NT2/D1 (cell line): ENCODE results near the gene NECTIN1.

ENCODE experiments used
- SUZ12 ChIP-seq: IDR thresholded peaks from 2 replicates; pipeline ENCODE4 v1.6.1; 2011; ENCODE audit not compliant: insufficient read length, insufficient read depth; ENCODE audit errors: extremely low read depth
- YY1 ChIP-seq: IDR thresholded peaks from 2 replicates; pipeline ENCODE4 v1.6.1; 2011; ENCODE audit not compliant: insufficient read length, insufficient read depth
- ZNF274 ChIP-seq: IDR thresholded peaks from 2 replicates; pipeline ENCODE4 v1.6.1; 2011; ENCODE audit warnings: mild to moderate bottlenecking, low read depth, low read length

DNA sequence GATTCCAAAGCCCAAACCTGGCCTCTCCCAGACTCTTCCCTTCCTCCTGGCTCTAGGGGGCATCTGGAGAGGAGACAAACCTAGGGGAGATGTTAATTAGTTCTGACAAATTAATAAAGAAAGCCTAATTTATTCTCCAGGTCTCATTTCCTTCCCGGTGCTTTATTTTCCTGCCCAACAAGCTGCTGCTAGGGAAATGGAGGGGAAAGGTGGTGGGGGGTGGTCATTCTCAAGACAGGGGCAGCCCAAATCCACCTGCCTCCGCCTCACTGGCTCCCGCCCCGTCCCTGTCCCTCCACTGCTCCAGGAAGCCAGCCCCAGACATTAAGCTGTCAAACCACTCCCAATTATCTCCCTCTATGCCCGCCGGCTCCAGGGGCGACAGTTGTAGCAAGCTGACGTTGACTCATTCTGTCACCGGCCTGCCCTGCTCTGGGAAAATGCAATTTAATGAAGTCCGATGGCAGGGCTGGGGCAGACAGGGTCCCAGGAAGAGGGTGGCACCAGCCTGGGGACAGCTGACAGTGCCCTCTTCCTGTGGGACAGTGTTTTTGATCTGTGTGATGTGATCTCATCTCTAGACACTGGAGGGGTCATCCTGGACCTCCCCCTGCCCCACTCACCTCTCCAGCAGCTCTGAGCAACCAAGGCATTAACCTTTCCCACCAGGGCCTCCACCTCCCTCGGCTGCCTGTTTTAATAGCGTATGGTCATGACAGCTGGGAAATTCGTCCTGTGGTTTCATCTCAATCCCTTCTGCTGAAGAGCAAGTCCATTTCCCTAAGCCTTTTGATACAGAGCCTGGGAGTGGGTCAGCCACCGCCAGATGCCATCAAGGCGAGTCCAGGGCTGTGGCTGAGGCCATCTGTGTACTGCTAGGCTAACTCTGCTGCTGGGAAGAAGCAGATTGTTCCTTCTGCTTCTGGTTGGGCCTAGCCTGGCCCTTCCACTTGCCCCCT is 27.1 kb downstream of the NECTIN1 start:
- TF ChIP-seq SUZ12 (no peak), ZNF274 (no peak), YY1 (no peak)
